Embryonic facial prominence (tissue), 1 donor: ENCODE results near the gene TRIM69.
"Not testable (repeated sequence)": the region's sequence is repeated elsewhere in the genome, so short reads cannot be mapped to it uniquely, and the experiment has no call there.

ENCODE experiments used
- DNase-seq: peaks from one replicate; pipeline ENCODE4 v3.0.0-alpha.2; 2016; ENCODE audit errors: extremely low spot score

The TRIM69 gene, protein sequence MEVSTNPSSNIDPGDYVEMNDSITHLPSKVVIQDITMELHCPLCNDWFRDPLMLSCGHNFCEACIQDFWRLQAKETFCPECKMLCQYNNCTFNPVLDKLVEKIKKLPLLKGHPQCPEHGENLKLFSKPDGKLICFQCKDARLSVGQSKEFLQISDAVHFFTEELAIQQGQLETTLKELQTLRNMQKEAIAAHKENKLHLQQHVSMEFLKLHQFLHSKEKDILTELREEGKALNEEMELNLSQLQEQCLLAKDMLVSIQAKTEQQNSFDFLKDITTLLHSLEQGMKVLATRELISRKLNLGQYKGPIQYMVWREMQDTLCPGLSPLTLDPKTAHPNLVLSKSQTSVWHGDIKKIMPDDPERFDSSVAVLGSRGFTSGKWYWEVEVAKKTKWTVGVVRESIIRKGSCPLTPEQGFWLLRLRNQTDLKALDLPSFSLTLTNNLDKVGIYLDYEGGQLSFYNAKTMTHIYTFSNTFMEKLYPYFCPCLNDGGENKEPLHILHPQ

DNA sequence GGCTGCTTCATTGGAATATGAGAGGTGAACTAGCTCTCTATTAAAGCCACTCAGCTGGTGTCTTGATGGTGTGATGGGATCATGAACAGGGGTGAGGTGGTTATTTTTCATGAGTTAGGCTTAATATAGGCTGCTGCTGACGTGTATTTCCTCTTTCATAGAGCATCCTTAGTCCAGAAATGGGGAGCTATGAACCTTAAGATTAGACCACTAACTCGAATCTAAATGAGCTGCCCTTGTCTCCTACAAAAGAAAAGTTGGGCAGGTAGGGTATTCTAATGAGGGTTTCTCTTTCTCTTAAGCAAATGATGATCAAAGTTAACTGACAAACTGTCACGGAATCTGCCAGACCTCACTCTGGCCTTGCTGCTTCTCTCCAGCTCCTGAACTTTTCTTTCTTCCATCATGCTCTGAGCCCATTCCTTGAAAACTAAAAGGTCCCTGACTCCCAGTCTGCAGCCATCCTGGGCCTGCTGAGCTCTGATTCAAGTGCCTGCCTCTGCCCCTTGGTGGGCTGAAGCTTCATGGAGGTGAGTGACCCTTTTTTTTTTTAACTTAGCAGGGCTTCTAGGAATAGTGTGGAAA is at the start of gene TRIM69:
TRIM69 (plus strand) TSS at position 348 of the 585 bp plus-strand sequence; CDS start at position 525, 177 bp downstream.
- DNase-seq: no peak

DNA sequence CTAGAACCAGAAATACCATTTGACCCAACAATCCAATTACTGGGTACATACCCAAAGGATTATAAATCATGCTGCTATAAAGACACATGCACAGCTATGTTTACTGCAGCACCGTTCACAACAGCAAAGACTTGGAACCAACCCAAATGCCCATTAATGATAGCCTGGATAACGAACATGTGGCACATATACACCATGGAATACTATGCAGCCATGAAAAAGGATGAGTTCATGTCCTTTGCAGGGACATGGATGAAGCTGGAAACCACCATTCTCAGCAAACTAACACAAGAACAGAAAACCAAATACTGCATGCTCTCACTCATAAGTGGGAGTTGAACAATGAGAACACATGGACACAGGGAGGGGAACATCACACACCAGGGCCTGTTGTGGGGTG is 47.0 kb upstream of the TRIM69 start:
- DNase-seq: not testable (repeated sequence)

GRCh38 chr15:44690245-44690644 is 46.1 kb upstream of the TRIM69 start:
- DNase-seq: not testable (repeated sequence)

- no peak for DNase-seq
Measured at GRCh38 chr15:44692659-44693058, 43.7 kb upstream of the TRIM69 start.

DNA sequence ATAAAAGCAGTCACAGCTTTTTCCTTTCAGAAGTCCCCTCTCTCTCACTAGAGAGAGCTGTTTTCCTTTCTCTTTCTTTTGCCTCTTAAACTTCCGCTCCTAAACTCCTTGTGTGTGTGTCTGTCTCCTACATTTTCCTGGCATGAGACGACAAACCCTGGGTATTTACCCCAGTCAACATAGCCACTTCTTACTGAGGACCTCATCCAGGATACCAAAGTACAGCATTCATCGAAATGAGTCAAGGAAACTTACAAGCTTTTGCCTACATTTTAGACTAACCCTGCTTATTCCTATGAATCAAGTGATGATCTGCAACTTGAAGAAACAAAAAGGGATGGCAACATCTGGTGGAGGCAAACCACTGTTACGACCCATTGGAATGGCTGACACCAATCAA is 41.9 kb upstream of the TRIM69 start:
- DNase-seq: no peak

- no peak for DNase-seq
Measured at GRCh38 chr15:44695294-44695693, 41.0 kb upstream of the TRIM69 start.

DNA sequence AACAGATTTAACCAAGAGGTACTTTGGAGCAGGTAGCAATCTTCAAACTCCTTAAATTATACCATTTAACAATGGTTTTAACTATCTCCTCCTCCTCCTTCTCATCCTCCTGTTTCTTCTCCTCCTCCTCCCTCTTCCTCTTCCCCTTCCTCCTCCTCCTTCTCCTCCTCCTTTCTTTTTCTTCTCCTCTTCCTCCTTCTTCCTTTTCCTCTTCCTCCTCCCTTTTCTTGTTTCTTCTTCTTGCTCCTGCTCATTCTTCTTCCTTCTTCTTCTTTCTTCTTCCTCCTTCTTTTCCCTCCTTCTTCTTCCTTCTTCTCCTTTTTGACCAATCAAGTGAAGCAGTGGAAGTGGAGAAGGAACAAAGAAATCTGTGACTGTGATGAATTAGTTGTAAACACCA is 39.3 kb upstream of the TRIM69 start:
- DNase-seq: no peak

GRCh38 chr15:44698641-44699040 is 37.7 kb upstream of the TRIM69 start:
- no peak for DNase-seq

DNA sequence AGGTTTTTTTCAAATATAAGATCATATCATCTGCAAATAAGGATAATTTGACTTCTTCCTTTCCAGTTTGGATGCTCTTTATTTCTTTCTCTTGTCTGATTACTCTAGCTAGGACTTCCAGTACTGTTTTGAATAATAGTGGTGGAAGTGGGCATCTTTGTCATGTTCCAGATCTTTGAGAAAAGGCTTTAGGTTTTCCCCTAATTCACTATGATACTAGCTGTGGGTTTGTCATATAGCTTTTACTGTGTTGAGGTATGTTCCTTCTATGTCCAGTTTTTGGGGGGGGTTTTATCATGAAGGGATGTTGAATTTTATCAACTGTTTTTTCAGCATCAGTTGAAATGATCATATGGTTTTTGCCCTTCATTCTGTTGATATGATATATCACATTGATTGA is 35.7 kb upstream of the TRIM69 start:
- DNase-seq: not testable (repeated sequence)

DNA sequence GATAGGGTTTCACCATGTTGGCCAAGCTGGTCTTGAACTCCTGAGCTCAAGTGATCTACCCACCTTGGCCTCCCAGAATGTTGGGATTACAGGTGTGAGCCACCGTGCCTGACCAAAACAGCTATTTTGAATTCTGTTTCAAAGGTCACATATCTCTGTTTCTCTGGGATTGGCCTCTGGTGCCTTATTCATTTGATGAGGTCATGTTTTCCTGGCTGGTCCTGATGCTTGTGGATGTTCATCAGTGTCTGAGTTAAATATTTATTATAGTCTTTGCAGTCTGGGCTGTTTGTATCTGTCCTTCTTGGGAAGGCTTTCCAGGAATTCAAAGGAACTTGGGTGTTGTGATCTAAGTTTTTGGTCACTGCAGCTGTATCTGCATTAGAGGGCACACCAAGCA is 30.3 kb upstream of the TRIM69 start:
- DNase-seq: no peak

DNA sequence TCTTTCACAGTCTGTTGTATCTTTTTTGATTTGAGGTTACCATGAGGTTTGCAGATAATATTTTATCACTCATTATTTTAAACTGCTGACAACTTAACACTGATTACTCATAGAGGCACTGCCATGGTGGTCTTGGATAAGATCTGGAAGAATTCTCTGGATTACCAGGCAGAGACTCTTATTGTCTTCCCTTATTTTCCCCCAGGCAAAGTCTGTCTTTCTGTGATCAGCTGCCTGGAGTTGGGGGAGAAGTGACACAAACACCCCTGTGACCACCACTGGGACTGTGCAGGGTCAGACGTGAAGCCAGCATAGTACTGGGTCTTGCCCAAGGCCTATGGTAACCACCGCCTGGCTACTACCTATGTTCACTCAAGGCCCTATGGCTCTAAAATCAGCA is 29.9 kb upstream of the TRIM69 start:
- DNase-seq: no peak

- no peak for DNase-seq
Measured at GRCh38 chr15:44706946-44707636, 29.2 kb upstream of the TRIM69 start.

- no peak for DNase-seq
Measured at GRCh38 chr15:44710236-44711095, 25.9 kb upstream of the TRIM69 start.

DNA sequence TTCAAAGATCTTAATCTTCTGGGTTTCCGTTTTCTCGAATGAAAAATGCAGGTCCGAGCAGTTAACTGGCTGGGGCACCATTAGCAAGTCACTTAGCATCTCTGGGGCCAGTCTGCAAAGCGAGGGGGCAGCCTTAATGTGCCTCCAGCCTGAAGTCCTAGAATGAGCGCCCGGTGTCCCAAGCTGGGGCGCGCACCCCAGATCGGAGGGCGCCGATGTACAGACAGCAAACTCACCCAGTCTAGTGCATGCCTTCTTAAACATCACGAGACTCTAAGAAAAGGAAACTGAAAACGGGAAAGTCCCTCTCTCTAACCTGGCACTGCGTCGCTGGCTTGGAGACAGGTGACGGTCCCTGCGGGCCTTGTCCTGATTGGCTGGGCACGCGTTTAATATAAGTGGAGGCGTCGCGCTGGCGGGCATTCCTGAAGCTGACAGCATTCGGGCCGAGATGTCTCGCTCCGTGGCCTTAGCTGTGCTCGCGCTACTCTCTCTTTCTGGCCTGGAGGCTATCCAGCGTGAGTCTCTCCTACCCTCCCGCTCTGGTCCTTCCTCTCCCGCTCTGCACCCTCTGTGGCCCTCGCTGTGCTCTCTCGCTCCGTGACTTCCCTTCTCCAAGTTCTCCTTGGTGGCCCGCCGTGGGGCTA is 25.1 kb upstream of the TRIM69 start, which contains the start of the genes B2M and PATL2:
B2M (plus strand) TSS at position 422 of the 647 bp plus-strand sequence; CDS start at position 452, 30 bp downstream.
PATL2 (minus strand) TSS at position 228 of the 647 bp plus-strand sequence. CDS start 34,833 bp downstream, outside the sequence.
- DNase-seq: peak; percentile 91

GRCh38 chr15:44711743-44712345 is 24.5 kb upstream of the TRIM69 start:
- DNase-seq: no peak

DNA sequence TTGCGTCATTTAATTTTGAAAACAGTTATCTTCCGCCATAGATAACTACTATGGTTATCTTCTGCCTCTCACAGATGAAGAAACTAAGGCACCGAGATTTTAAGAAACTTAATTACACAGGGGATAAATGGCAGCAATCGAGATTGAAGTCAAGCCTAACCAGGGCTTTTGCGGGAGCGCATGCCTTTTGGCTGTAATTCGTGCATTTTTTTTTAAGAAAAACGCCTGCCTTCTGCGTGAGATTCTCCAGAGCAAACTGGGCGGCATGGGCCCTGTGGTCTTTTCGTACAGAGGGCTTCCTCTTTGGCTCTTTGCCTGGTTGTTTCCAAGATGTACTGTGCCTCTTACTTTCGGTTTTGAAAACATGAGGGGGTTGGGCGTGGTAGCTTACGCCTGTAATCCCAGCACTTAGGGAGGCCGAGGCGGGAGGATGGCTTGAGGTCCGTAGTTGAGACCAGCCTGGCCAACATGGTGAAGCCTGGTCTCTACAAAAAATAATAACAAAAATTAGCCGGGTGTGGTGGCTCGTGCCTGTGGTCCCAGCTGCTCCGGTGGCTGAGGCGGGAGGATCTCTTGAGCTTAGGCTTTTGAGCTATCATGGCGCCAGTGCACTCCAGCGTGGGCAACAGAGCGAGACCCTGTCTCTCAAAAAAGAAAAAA is 23.9 kb upstream of the TRIM69 start:
- DNase-seq: no peak

GRCh38 chr15:44713006-44713966 is 23.0 kb upstream of the TRIM69 start:
- no peak for DNase-seq

GRCh38 chr15:44715142-44715796 is 21.1 kb upstream of the TRIM69 start:
- DNase-seq: no peak
